Eye (tissue), 1 donor: ENCODE data around the gene LAPTM5.
"Not testable (repeated sequence)": the region's sequence is repeated elsewhere in the genome, so short reads cannot be mapped to it uniquely, and the experiment has no call there.

Experiments
- DNase-seq: peaks from one replicate; pipeline ENCODE4 v3.0.0-alpha.2; 2015

The LAPTM5 gene

GRCh38 chr1:30692201-30692947 lies 65.2 kb downstream of the LAPTM5 start:
- no peak for DNase-seq

- no peak for DNase-seq
Measured at GRCh38 chr1:30691480-30691879, 66.1 kb downstream of the LAPTM5 start.

- peak; percentile 56 for DNase-seq
Measured at GRCh38 chr1:30689901-30690645, 67.5 kb downstream of the LAPTM5 start.

GRCh38 chr1:30688920-30689794 lies 68.4 kb downstream of the LAPTM5 start:
- no peak for DNase-seq

- DNase-seq, result not testable (repeated sequence)
Measured at GRCh38 chr1:30688516-30688915, 69.1 kb downstream of the LAPTM5 start.

- DNase-seq, result no peak
Measured at GRCh38 chr1:30687886-30688285, 69.7 kb downstream of the LAPTM5 start.

- DNase-seq, result peak; percentile 8
Measured at GRCh38 chr1:30686236-30686935, 71.2 kb downstream of the LAPTM5 start.

- no peak for DNase-seq
Measured at GRCh38 chr1:30685796-30686165, 71.8 kb downstream of the LAPTM5 start.

- peak; percentile 72 for DNase-seq
Measured at GRCh38 chr1:30684881-30685795, 72.4 kb downstream of the LAPTM5 start.

- DNase-seq, result no peak
Measured at GRCh38 chr1:30684259-30684658, 73.3 kb downstream of the LAPTM5 start.

- DNase-seq, result no peak
Measured at GRCh38 chr1:30683699-30684098, 73.9 kb downstream of the LAPTM5 start.
